DOHH2 (cell line): ENCODE data around the gene ARMC9.

Source experiments
- H3F3A ChIP-seq: fragments of 200-600 bp; sonication (generic), shearing (Covaris generic); 2 replicates; pipeline ENCODE4 v1.6.0; 2016; ENCODE audit warnings: antibody characterized with exemption, mild to moderate bottlenecking; ENCODE audit not compliant: control insufficient read depth, insufficient read depth
- H3K27ac ChIP-seq: fragments of 200-600 bp; sonication (generic); 2 replicates; pipeline ENCODE4 v1.5.1; 2014; ENCODE audit warnings: low read depth, mild to moderate bottlenecking, low read length, moderate library complexity
- H3K27me3 ChIP-seq: fragments of 200-600 bp; sonication (generic); 2 replicates; pipeline ENCODE4 v1.6.1; 2014; ENCODE audit warnings: mild to moderate bottlenecking, low read length, mixed read lengths; ENCODE audit not compliant: control insufficient read depth
- H3K36me3 ChIP-seq: fragments of 200-600 bp; sonication (generic); 2 replicates; pipeline ENCODE4 v1.6.1; 2014; ENCODE audit warnings: mild to moderate bottlenecking, low read length, moderate library complexity, mixed read lengths; ENCODE audit not compliant: control insufficient read depth
- H3K4me1 ChIP-seq: fragments of 200-600 bp; sonication (generic); 2 replicates; pipeline ENCODE4 v1.6.1; 2014; ENCODE audit warnings: mild to moderate bottlenecking, low read length, mixed read lengths; ENCODE audit not compliant: control insufficient read depth
- H3K4me2 ChIP-seq: fragments of 200-600 bp; sonication (generic); 2 replicates; pipeline ENCODE4 v1.6.0; 2014; ENCODE audit warnings: mild to moderate bottlenecking, low read length, moderate library complexity
- H3K4me3 ChIP-seq: fragments of 200-600 bp; sonication (generic); 2 replicates; pipeline ENCODE4 v1.5.1; 2014; ENCODE audit warnings: mild to moderate bottlenecking, low read length, mixed read lengths
- H3K79me2 ChIP-seq: fragments of 200-600 bp; sonication (generic); 2 replicates; pipeline ENCODE4 v1.6.1; 2014; ENCODE audit warnings: mild to moderate bottlenecking, low read length, mixed read lengths; ENCODE audit not compliant: control insufficient read depth
- H3K9me2 ChIP-seq: fragments of 200-600 bp; sonication (generic); replicated peaks from 2 replicates; pipeline ENCODE4 v1.6.1; 2014; ENCODE audit warnings: mild to moderate bottlenecking, low read length, mixed read lengths; ENCODE audit not compliant: control insufficient read depth
- H3K9me3 ChIP-seq: fragments of 200-600 bp; sonication (generic); 2 replicates; pipeline ENCODE4 v1.6.1; 2014; ENCODE audit warnings: antibody characterized with exemption, low read length, mixed read lengths; ENCODE audit not compliant: control insufficient read depth, insufficient read depth
- H4K20me1 ChIP-seq: fragments of 200-600 bp; sonication (generic); 2 replicates; pipeline ENCODE4 v1.6.0; 2014; ENCODE audit warnings: low read depth, mild to moderate bottlenecking, antibody characterized with exemption, low read length, moderate library complexity; ENCODE audit not compliant: control insufficient read depth, insufficient read depth
- CTCF ChIP-seq: fragments of 200-600 bp; sonication (generic); IDR thresholded peaks from one replicate; pipeline ENCODE4 v1.5.1; 2014; ENCODE audit warnings: antibody characterized with exemption, mild to moderate bottlenecking, low read depth, low read length; ENCODE audit not compliant: poor library complexity, severe bottlenecking
- EZH2phosphoT487 ChIP-seq: fragments of 200-600 bp; sonication (generic); IDR thresholded peaks from 2 replicates; pipeline ENCODE4 v1.6.1; 2017; ENCODE audit warnings: borderline replicate concordance, mild to moderate bottlenecking, antibody characterized with exemption, low read length, moderate library complexity, mixed read lengths

Gene ARMC9

DNA sequence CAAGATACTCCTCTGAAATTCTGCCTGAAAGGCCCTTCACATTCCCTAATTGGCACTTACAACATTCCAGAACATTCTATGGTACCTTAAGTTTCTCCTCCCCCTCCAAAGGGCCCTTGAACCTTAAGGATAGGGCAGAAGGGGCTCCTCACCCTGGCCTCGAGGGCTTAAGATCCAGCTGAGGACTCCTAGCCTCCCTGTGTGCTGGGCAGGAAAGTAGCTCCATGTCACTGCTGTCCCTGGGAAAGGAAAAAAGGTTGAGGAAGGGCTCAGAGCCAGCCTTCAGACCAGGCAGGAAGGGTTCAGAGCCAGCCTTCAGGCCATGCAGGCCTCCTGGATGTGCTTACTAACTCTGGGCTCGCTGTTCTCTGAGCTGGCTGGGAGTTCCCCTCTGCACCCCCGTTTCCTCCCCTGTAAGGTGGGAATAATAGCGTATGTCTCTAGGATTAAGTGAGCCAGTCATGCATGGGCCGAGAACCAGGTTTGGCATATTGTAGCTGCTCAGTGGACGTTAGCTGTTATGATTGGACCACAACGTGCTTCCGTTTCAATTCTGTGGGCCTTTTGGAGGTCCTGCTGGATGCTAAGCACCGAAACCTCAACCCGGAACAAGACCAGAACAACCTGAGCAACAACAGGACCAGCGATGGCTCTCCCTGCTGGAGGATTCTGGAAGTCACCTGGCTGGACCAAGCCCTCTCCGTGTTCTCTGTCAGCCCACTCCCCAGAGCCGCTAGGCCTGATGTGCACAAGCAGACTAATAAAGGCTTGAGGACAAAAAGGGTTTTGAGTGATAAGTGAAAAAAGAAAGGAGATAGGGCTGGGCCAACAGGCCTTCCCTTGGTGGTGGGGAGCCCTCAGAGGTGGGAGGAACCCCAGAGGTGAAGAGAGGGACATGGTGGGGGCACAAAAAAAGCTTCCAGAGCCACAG is 196.0 kb downstream of the ARMC9 start:
- no peaks in the 10 kb centered on the region for H3K9me2 ChIP-seq
- H4K20me1 ChIP-seq = no peaks in the 10 kb centered on the region
- H3K4me2 ChIP-seq = peak overlapping the region; percentile 88
- H3K9me3 ChIP-seq = no peaks in the 10 kb centered on the region
- H3F3A ChIP-seq = peaks cover 14% of the 10 kb centered on the region
- H3K4me1 ChIP-seq = peaks cover 47% of the 10 kb centered on the region
- peaks cover 11% of the 10 kb centered on the region; the same call in 1 of the 2 replicates for H3K36me3 ChIP-seq
- H3K79me2 ChIP-seq = peaks cover 21% of the 10 kb centered on the region
- peak overlapping the region; percentile 93 for H3K27ac ChIP-seq
- H3K4me3 ChIP-seq = peak overlapping the region; percentile 80
- TF ChIP-seq CTCF (peak; percentile 72), EZH2phosphoT487 (no peak)
- no peaks in the 10 kb centered on the region for H3K27me3 ChIP-seq

DNA sequence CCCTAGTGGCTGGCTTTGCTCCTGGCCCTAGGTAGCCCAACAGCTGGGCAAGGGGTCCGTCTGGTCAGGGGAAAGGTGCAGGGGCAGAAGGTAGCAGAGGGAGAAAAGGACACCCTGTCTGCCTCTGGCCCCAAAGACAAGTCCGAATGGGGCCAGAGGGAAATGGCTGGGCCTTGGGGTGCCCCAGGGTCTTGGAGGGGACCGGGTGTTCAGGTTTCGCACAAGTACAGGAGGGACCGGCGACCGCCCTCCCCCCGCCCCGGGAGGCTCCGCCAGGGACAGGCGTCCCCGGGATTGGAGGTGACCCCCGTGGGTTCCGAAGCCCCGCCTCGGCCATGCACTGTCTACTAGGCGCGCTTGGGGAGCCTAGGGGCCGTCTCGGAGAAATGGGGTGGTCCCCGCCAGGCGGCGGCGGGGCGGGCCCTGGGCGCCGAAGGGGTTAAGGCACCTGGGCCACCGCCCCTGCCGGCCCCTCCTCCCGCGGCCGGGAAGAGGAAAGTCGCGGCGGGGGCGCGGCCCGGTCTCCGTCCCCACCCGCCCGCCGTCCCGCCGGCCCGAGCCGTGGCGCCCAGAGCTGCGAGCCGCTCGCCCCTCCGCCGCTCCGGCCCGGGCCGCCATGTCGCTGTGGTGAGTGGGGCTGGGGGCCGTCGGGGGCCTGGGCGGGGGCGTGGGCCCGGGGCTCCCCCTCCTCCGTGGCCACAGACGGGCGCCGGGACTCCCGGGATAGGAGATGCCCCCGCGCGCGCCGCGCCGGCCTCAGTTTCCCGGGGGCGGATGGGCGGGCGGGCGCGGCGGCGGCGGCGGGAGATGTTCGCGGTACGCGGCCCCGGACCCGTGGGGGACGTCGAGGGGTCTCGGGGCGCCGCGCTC is 197.0 kb downstream of the ARMC9 start, which contains the start of gene B3GNT7:
Gene B3GNT7, plus strand, starts transcription at position 523 of the 870 bp plus-strand sequence. Its CDS starts 94 bp downstream, at position 617.
- no peaks in the 10 kb centered on the region for H3K9me2 ChIP-seq
- peak within 1 kb of the TSS; percentile 80 for H3K4me3 ChIP-seq
- H3K4me1 ChIP-seq = peaks cover 47% of the 10 kb centered on the region
- no peaks in the 10 kb centered on the region for H3K27me3 ChIP-seq
- H4K20me1 ChIP-seq = no peaks in the 10 kb centered on the region
- peaks cover 14% of the 10 kb centered on the region for H3F3A ChIP-seq
- no peaks in the 10 kb centered on the region for H3K9me3 ChIP-seq
- H3K27ac ChIP-seq = peak within 1 kb of the TSS; percentile 93
- TF ChIP-seq CTCF (no peak), EZH2phosphoT487 (no peak)
- peaks cover 11% of the 10 kb centered on the region; the same call in 1 of the 2 replicates for H3K36me3 ChIP-seq
- H3K79me2 ChIP-seq = peaks cover 21% of the 10 kb centered on the region
- peak within 1 kb of the TSS; percentile 88 for H3K4me2 ChIP-seq

- TF ChIP-seq EZH2phosphoT487 (no peak), CTCF (no peak)
- Histone ChIP-seq H3K36me3 (peaks cover 11% of the 10 kb centered on the region; the same call in 1 of the 2 replicates), H3K9me2 (no peaks in the 10 kb centered on the region), H3F3A (peaks cover 14% of the 10 kb centered on the region), H3K79me2 (peaks cover 21% of the 10 kb centered on the region), H3K27ac (no peak overlapping the region), H3K9me3 (no peaks in the 10 kb centered on the region), H3K4me2 (peak overlapping the region; percentile 78), H4K20me1 (no peaks in the 10 kb centered on the region), H3K4me1 (peaks cover 47% of the 10 kb centered on the region), H3K4me3 (peak overlapping the region; percentile 80), H3K27me3 (no peaks in the 10 kb centered on the region)
These were observed 197.8 kb downstream of the ARMC9 start for GRCh38 chr2:231396058-231396821.
